HepG2 (cell line): ENCODE measurements around the gene AMZ1. TPM values are rescaled to one million over a fixed set of nuclear protein-coding genes. Genes with fewer than 3 reads are reported as not detected.
A peak's percentile ranks its signal among the peaks of the same experiment; 100 is the strongest.

ENCODE experiments used
- ATAD3A ChIP-seq: sonication (generic); formaldehyde crosslinking; IDR thresholded peaks from 2 replicates; pipeline ENCODE4 v1.4.0; 2020; ENCODE audit warnings: missing genetic modification reagents
- BHLHE40 ChIP-seq: IDR thresholded peaks from 2 replicates; pipeline ENCODE4 v1.6.1; 2011; ENCODE audit warnings: low read length, improper control_type of control experiment
- CHCHD3 ChIP-seq: sonication (generic); formaldehyde crosslinking; IDR thresholded peaks from 2 replicates; pipeline ENCODE4 v1.8.0; 2022; ENCODE audit warnings: mild to moderate bottlenecking, missing genetic modification reagents, moderate library complexity
- ETV6 ChIP-seq: sonication (generic); formaldehyde crosslinking; conservative IDR thresholded peaks from 2 replicates; pipeline ENCODE4 v1.4.0; 2020; ENCODE audit warnings: missing genetic modification reagents
- HDAC2 ChIP-seq: sonication (generic); formaldehyde crosslinking; IDR thresholded peaks from 2 replicates; pipeline ENCODE4 v1.4.0; 2020; ENCODE audit warnings: missing genetic modification reagents
- HNRNPK ChIP-seq: fragments of 200-400 bp; formaldehyde crosslinking; IDR thresholded peaks from 2 replicates; pipeline ENCODE4 v1.6.1; 2018; ENCODE audit warnings: low read length, low read depth, moderate library complexity, mild to moderate bottlenecking; ENCODE audit not compliant: poor library complexity, severe bottlenecking
- PLRG1 ChIP-seq: fragments of 450-650 bp; conservative IDR thresholded peaks from 2 replicates; pipeline ENCODE4 v1.6.1; 2016
- SIX1 ChIP-seq: sonication (generic); formaldehyde crosslinking; IDR thresholded peaks from 2 replicates; pipeline ENCODE4 v1.4.0; 2020; ENCODE audit warnings: missing genetic modification reagents, borderline replicate concordance
- SMYD3 ChIP-seq: sonication (generic); formaldehyde crosslinking; IDR thresholded peaks from 2 replicates; pipeline ENCODE4 v1.8.1; 2023; ENCODE audit warnings: mild to moderate bottlenecking, missing genetic modification reagents
- SNAI1 ChIP-seq: sonication (generic); formaldehyde crosslinking; IDR thresholded peaks from 2 replicates; pipeline ENCODE4 v1.5.0; 2020; ENCODE audit warnings: mild to moderate bottlenecking, missing genetic modification reagents, borderline replicate concordance
- TCF7 ChIP-seq: sonication (generic); IDR thresholded peaks from 2 replicates; pipeline ENCODE4 v1.6.1; 2016; ENCODE audit warnings: antibody characterized with exemption, low read depth
- TGIF2 ChIP-seq: IDR thresholded peaks from 2 replicates; pipeline ENCODE4 v1.6.1; 2016; ENCODE audit warnings: control low read depth, missing compliant biosample characterization
- YY1 ChIP-seq: IDR thresholded peaks from 2 replicates; pipeline ENCODE4 v1.6.1; 2011; ENCODE audit warnings: low read length, low read depth, moderate library complexity, mild to moderate bottlenecking; ENCODE audit not compliant: insufficient read depth, insufficient replicate concordance
- ZNF329 ChIP-seq: sonication (generic); formaldehyde crosslinking; IDR thresholded peaks from 2 replicates; pipeline ENCODE4 v1.9.0; 2021; ENCODE audit warnings: low read depth, mild to moderate bottlenecking, missing genetic modification reagents
- ZNF530 ChIP-seq: sonication (generic); formaldehyde crosslinking; IDR thresholded peaks from 2 replicates; pipeline ENCODE4 v1.5.0; 2020; ENCODE audit warnings: low read depth, mild to moderate bottlenecking, missing genetic modification reagents
- ZNF644 ChIP-seq: IDR thresholded peaks from 2 replicates; pipeline ENCODE4 v1.6.1; 2016; ENCODE audit warnings: low read depth
- ZNF7 ChIP-seq: IDR thresholded peaks from 2 replicates; pipeline ENCODE4 v1.6.1; 2016; ENCODE audit warnings: missing biosample characterization, missing genetic modification reagents
- ZNF713 ChIP-seq: sonication (generic); formaldehyde crosslinking; IDR thresholded peaks from 2 replicates; pipeline ENCODE4 v1.4.0; 2020; ENCODE audit warnings: mild to moderate bottlenecking, missing genetic modification reagents
- ZNF782 ChIP-seq: sonication (generic); formaldehyde crosslinking; IDR thresholded peaks from 2 replicates; pipeline ENCODE4 v1.4.0; 2020; ENCODE audit warnings: missing genetic modification reagents, mild to moderate bottlenecking, borderline replicate concordance
- ZSCAN20 ChIP-seq: sonication (generic); formaldehyde crosslinking; IDR thresholded peaks from 2 replicates; pipeline ENCODE4 v1.4.0; 2020; ENCODE audit warnings: missing genetic modification reagents, mild to moderate bottlenecking, borderline replicate concordance
- polyA plus RNA-seq, 8 experiments: library from polyadenylated mRNA; depleted of rRNA in 3 of 8; stranded (reverse) in 7 of 8; unstranded in 1 of 8; fragments of >200 nt; fragmentation: Illumina TruSeq in 4 of 8; extraction: Trizol in 4 of 8; gene quantifications; 2 replicates each; pipeline versions ENCODE4 v1.2.1 to v1.2.3, GENCODE V29; 2011 to 2016; ENCODE audit warnings: low read depth in 4 of 8, missing spikeins in 1 of 8, mixed read lengths in 1 of 8; ENCODE audit not compliant: insufficient read depth in 1 of 8
- total RNA-seq, 5 experiments: library from RNA; depleted of rRNA; stranded (reverse); fragments of >200 nt; fragmentation: Illumina TruSeq; extraction: Trizol; gene quantifications; 2 replicates each; pipeline ENCODE4 v1.2.3, GENCODE V29; 2016; ENCODE audit warnings: low read depth in 1 of 5
- TF ChIP-seq, protein P1 (sequence below): sonication (generic); formaldehyde crosslinking; IDR thresholded peaks from 2 replicates; pipeline ENCODE4 v1.5.0; 2020; ENCODE audit warnings: mild to moderate bottlenecking, missing genetic modification reagents
- TF ChIP-seq, protein P2 (sequence below): sonication (generic); formaldehyde crosslinking; IDR thresholded peaks from 2 replicates; pipeline ENCODE4 v1.8.1; 2023; ENCODE audit warnings: mild to moderate bottlenecking, moderate library complexity, missing genetic modification reagents
- TF ChIP-seq, protein P3 (sequence below): sonication (generic); formaldehyde crosslinking; IDR thresholded peaks from 2 replicates; pipeline ENCODE4 v1.4.0; 2020; ENCODE audit warnings: missing genetic modification reagents
- TF ChIP-seq, protein P4 (sequence below): sonication (generic); formaldehyde crosslinking; IDR thresholded peaks from 2 replicates; pipeline ENCODE4 v1.4.0; 2020; ENCODE audit warnings: missing genetic modification reagents

The AMZ1 gene
- total and polyA plus RNA-seq, 2 of the 13 experiments (the other 11 are each of a cell fraction or from before 2014, with no cell fraction given), result 0.03 TPM; not detected in 1

DNA sequence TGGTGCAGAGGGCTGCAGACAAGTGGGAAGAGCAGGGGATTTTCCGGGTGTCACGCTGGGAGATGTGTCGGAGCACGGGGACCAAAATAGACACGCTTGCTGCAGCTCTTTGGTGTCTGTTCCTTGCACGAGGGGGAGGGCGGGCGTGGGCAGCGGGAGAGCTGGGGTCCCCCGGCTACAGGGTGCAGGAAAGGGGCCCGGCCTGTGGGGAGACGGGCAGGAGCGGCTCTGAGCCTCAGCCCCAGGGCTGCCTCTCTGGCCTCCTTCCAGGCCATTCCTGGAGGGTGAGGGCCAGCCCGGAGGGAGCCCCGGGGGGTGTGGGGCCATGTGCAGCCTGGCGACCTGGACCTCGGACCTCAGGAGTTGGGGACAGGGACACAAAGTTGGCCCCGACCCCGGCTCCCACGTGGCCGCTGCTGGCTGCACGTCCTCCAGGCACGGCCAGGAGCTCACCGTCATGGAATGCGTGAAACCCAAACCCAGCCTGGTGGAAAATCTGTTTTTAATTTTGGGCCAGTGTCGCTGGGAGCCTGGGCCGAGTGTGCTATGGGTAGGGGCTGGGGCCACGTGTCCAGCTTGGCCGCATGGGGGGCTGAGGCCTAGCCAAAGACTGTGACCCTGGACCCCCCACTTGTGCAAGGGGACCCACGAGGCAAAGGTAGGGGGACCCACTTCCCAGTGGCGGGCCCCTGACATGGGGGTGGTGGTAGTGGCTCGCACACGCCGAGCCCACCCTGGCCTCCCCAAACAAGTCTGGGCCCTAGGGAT, 49.6 kb upstream of the AMZ1 start (continued):
- TF ChIP-seq, protein P1, sequence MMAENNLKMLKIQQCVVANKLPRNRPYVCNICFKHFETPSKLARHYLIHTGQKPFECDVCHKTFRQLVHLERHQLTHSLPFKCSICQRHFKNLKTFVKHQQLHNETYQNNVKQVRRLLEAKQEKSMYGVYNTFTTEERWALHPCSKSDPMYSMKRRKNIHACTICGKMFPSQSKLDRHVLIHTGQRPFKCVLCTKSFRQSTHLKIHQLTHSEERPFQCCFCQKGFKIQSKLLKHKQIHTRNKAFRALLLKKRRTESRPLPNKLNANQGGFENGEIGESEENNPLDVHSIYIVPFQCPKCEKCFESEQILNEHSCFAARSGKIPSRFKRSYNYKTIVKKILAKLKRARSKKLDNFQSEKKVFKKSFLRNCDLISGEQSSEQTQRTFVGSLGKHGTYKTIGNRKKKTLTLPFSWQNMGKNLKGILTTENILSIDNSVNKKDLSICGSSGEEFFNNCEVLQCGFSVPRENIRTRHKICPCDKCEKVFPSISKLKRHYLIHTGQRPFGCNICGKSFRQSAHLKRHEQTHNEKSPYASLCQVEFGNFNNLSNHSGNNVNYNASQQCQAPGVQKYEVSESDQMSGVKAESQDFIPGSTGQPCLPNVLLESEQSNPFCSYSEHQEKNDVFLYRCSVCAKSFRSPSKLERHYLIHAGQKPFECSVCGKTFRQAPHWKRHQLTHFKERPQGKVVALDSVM (CRISPR knock-in tag), result peak; percentile 78
- TF ChIP-seq ZNF530 (CRISPR knock-in tag) (no peak), TCF7 (no peak), BHLHE40 (no peak; the same call in 1 of the 2 replicates), ETV6 (CRISPR knock-in tag) (no peak), TGIF2 (no peak), SMYD3 (CRISPR knock-in tag) (peak; percentile 87; the same call in 1 of the 2 replicates), HDAC2 (CRISPR knock-in tag) (peak; percentile 76), ZNF644 (CRISPR knock-in tag) (no peak), ZNF329 (CRISPR knock-in tag) (0 out of 2 replicates have a peak, but pooled peaks have one; percentile 39), PLRG1 (no peak), SNAI1 (no peak; the same call in 1 of the 2 replicates), ZNF7 (CRISPR knock-in tag) (0 out of 2 replicates have a peak, but pooled peaks have one; percentile 3), YY1 (peak; percentile 59), SIX1 (CRISPR knock-in tag) (no peak; the same call in 1 of the 2 replicates), CHCHD3 (CRISPR knock-in tag) (no peak), HNRNPK (no peak), ATAD3A (CRISPR knock-in tag) (no peak), ZNF713 (no peak), ZSCAN20 (CRISPR knock-in tag) (peak; percentile 95; the same call in 1 of the 2 replicates), ZNF782 (CRISPR knock-in tag) (peak; percentile 59; the same call in 1 of the 2 replicates)
- TF ChIP-seq, protein P2, sequence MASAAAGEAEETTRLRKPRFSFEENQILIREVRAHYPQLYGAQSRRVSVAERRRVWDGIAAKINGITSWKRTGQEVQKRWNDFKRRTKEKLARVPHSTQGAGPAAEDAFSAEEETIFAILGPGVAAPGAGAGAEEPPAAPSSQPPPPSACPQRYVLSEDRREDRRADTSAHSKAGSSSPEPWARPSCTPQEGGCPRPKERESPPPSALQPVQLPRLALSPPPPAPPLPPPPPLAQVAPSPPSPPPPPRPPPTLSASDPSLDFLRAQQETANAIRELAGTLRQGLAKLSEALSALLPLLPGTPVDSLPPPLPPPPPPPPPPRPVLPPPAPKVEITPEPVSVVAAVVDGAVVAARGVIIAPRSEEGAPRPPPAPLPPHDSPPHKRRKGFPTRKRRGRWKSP (CRISPR knock-in tag), result no peak; the same call in 1 of the 2 replicates
- TF ChIP-seq, protein P3, sequence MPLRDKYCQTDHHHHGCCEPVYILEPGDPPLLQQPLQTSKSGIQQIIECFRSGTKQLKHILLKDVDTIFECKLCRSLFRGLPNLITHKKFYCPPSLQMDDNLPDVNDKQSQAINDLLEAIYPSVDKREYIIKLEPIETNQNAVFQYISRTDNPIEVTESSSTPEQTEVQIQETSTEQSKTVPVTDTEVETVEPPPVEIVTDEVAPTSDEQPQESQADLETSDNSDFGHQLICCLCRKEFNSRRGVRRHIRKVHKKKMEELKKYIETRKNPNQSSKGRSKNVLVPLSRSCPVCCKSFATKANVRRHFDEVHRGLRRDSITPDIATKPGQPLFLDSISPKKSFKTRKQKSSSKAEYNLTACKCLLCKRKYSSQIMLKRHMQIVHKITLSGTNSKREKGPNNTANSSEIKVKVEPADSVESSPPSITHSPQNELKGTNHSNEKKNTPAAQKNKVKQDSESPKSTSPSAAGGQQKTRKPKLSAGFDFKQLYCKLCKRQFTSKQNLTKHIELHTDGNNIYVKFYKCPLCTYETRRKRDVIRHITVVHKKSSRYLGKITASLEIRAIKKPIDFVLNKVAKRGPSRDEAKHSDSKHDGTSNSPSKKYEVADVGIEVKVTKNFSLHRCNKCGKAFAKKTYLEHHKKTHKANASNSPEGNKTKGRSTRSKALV (CRISPR knock-in tag), result peak; percentile 81; the same call in 1 of the 2 replicates
- TF ChIP-seq, protein P4, sequence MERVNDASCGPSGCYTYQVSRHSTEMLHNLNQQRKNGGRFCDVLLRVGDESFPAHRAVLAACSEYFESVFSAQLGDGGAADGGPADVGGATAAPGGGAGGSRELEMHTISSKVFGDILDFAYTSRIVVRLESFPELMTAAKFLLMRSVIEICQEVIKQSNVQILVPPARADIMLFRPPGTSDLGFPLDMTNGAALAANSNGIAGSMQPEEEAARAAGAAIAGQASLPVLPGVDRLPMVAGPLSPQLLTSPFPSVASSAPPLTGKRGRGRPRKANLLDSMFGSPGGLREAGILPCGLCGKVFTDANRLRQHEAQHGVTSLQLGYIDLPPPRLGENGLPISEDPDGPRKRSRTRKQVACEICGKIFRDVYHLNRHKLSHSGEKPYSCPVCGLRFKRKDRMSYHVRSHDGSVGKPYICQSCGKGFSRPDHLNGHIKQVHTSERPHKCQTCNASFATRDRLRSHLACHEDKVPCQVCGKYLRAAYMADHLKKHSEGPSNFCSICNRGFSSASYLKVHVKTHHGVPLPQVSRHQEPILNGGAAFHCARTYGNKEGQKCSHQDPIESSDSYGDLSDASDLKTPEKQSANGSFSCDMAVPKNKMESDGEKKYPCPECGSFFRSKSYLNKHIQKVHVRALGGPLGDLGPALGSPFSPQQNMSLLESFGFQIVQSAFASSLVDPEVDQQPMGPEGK, result peak; percentile 94
